HepG2 (cell line): ENCODE data around the gene KCNQ2. TPM values are rescaled to one million over a fixed set of nuclear protein-coding genes. Genes with fewer than 3 reads are reported as not detected.

Experiments
- ATAC-seq: fragments of 200-7000 bp; cut with Tn5 transposase; 3 replicates; pipeline ENCODE4 v1.9.1; 2020; ENCODE audit warnings: mild to moderate bottlenecking, moderate library complexity
- BruUV-seq: library from RNA; stranded (reverse); fragments of 400-500 nt; replicated peaks from 2 replicates; lab custom pipeline; 2021; lab: Mats Ljungman, UMichigan
- CTCF ChIA-PET: fragments of 300-600 bp; formaldehyde crosslinking; extraction: SDS; loops from one replicate; lab custom pipeline; 2021; ENCODE audit warnings: low total read pairs, inconsistent platforms, low intra/inter-chr PET ratio; lab: Yijun Ruan, JAX
- POLR2A ChIA-PET: fragments of 350-600 bp; sonication (Branson Sonifier 250); formaldehyde crosslinking; loops from one replicate; lab custom pipeline; 2020; ENCODE audit warnings: antibody characterized with exemption, inconsistent platforms; lab: Yijun Ruan, JAX
- DNase-seq: peaks from one replicate; pipeline ENCODE4 v3.0.0-alpha.2; 2015; ENCODE audit warnings: low spot score
- FAIRE-seq: peaks from 3 replicates; lab custom pipeline; 2011; peaks lifted over from hg19 to GRCh38; lab: Jason Lieb, UNC
- H2AFZ ChIP-seq: one replicate; pipeline ENCODE4 v1.6.1; 2011; ENCODE audit warnings: low read length, inconsistent platforms
- H3K27ac ChIP-seq: fragments of 300-600 bp; 3 replicates; pipeline ENCODE4 v1.8.0; 2011; ENCODE audit warnings: mixed run types, mild to moderate bottlenecking, mixed read lengths, low read length, inconsistent platforms; ENCODE audit not compliant: insufficient read depth; ENCODE audit errors: extremely low read length
- H3K27me3 ChIP-seq, 2 experiments: fragments of 200-600 bp in 1 of 2; 2 replicates in 1 of 2; 3 replicates in 1 of 2; pipeline versions ENCODE4 v1.6.0 to v1.8.0; 2011; ENCODE audit warnings: low read length in 2 of 2, mild to moderate bottlenecking in 2 of 2, moderate library complexity in 2 of 2, inconsistent platforms in 1 of 2; ENCODE audit not compliant: insufficient read depth in 2 of 2, control insufficient read depth in 1 of 2
- H3K36me3 ChIP-seq, 2 experiments: fragments of 200-600 bp in 1 of 2; replicated peaks in 1 of 2; 2 replicates in 1 of 2; 3 replicates in 1 of 2; pipeline versions ENCODE4 v1.5.1 to v1.8.0; 2011; ENCODE audit warnings: low read length in 2 of 2, inconsistent platforms in 1 of 2; ENCODE audit not compliant: insufficient read depth in 2 of 2, control insufficient read depth in 1 of 2
- H3K4me1 ChIP-seq: 2 replicates; pipeline ENCODE4 v1.5.1; 2012; ENCODE audit warnings: low read length, inconsistent platforms; ENCODE audit not compliant: insufficient read depth
- H3K4me2 ChIP-seq: 2 replicates; pipeline ENCODE4 v1.6.0; 2011; ENCODE audit warnings: low read depth, low read length, inconsistent platforms
- H3K4me3 ChIP-seq, 3 experiments: fragments of 200-600 bp in 1 of 3; sonication (generic), shearing (Covaris generic) in 1 of 3; replicated peaks in 1 of 3; 2 replicates each; pipeline ENCODE4 v1.5.1; 2011 to 2016; ENCODE audit warnings: low read length in 3 of 3, inconsistent platforms in 2 of 3, low read depth in 2 of 3, mild to moderate bottlenecking in 2 of 3, control low read depth in 1 of 3, mixed read lengths in 1 of 3; ENCODE audit not compliant: insufficient read depth in 1 of 3
- H3K79me2 ChIP-seq: one replicate; pipeline ENCODE4 v1.6.1; 2011; ENCODE audit warnings: low read length, inconsistent platforms; ENCODE audit not compliant: insufficient read depth
- H3K9ac ChIP-seq: 2 replicates; pipeline ENCODE4 v1.6.0; 2011; ENCODE audit warnings: mild to moderate bottlenecking, low read depth, low read length, inconsistent platforms; ENCODE audit not compliant: insufficient read depth
- H3K9me3 ChIP-seq: 2 replicates; pipeline ENCODE4 v1.5.1; 2012; ENCODE audit warnings: mild to moderate bottlenecking, low read length
- H4K20me1 ChIP-seq: 2 replicates; pipeline ENCODE4 v1.6.0; 2011; ENCODE audit warnings: inconsistent platforms, mild to moderate bottlenecking, low read length, moderate library complexity; ENCODE audit not compliant: insufficient read depth
- CREM ChIP-seq, 2 experiments: sonication (generic) in 1 of 2; formaldehyde crosslinking in 1 of 2; IDR thresholded peaks; 2 replicates each; pipeline versions ENCODE4 v1.4.0 to v1.6.1; 2016 to 2020; ENCODE audit warnings: antibody characterized with exemption in 1 of 2, mild to moderate bottlenecking in 1 of 2, missing genetic modification reagents in 1 of 2
- ZKSCAN5 ChIP-seq: sonication (generic); formaldehyde crosslinking; IDR thresholded peaks from 2 replicates; pipeline ENCODE4 v1.5.1; 2020; ENCODE audit warnings: mild to moderate bottlenecking, missing genetic modification reagents
- ZNF225 ChIP-seq: sonication (generic); formaldehyde crosslinking; IDR thresholded peaks from 2 replicates; pipeline ENCODE4 v1.4.0; 2020; ENCODE audit warnings: mild to moderate bottlenecking, missing genetic modification reagents
- ZNF567 ChIP-seq: sonication (generic); formaldehyde crosslinking; IDR thresholded peaks from 2 replicates; pipeline ENCODE4 v1.8.1; 2023; ENCODE audit warnings: mild to moderate bottlenecking, missing genetic modification reagents, borderline replicate concordance
- ZNF776 ChIP-seq: sonication (generic); formaldehyde crosslinking; IDR thresholded peaks from 2 replicates; pipeline ENCODE4 v1.4.0; 2020; ENCODE audit warnings: mild to moderate bottlenecking, missing genetic modification reagents
- ZSCAN21 ChIP-seq: sonication (generic); formaldehyde crosslinking; IDR thresholded peaks from 2 replicates; pipeline ENCODE4 v1.8.0; 2022; ENCODE audit warnings: mild to moderate bottlenecking, missing genetic modification reagents, moderate library complexity, borderline replicate concordance
- WGBS: methylation state at CpG from one replicate; pipeline ENCODE4 v1.1.6; 2017; ENCODE audit warnings: low lambda C conversion rate; 5-methylcytosine and 5-hydroxymethylcytosine counted together
- in situ Hi-C: cut with HindIII; loops from 2 replicates; pipeline ENCODE4 v1.10.0; 2017; ENCODE audit warnings: low pct_unique_long_range_greater_than_20kb; ENCODE audit not compliant: extremely low pct_ligation_motif_present
- intact Hi-C: fragments of 100-400 bp; cut with micrococcal nuclease; formaldehyde crosslinking; loops from one replicate; pipeline ENCODE4 v1.10.0; 2022; ENCODE audit not compliant: unreplicated experiment
- polyA plus RNA-seq, 8 experiments: library from polyadenylated mRNA; depleted of rRNA in 3 of 8; stranded (reverse) in 7 of 8; unstranded in 1 of 8; fragments of >200 nt; fragmentation: Illumina TruSeq in 4 of 8; extraction: Trizol in 4 of 8; gene quantifications; 2 replicates each; pipeline versions ENCODE4 v1.2.1 to v1.2.3, GENCODE V29; 2011 to 2016; ENCODE audit warnings: low read depth in 4 of 8, missing spikeins in 1 of 8, mixed read lengths in 1 of 8; ENCODE audit not compliant: insufficient read depth in 1 of 8
- total RNA-seq, 5 experiments: library from RNA; depleted of rRNA; stranded (reverse); fragments of >200 nt; fragmentation: Illumina TruSeq; extraction: Trizol; gene quantifications; 2 replicates each; pipeline ENCODE4 v1.2.3, GENCODE V29; 2016; ENCODE audit warnings: low read depth in 1 of 5
- TF ChIP-seq, protein P1 (sequence below): fragments of 450-650 bp; IDR thresholded peaks from 2 replicates; pipeline ENCODE4 v1.6.1; 2016
- TF ChIP-seq, protein P2 (sequence below): IDR thresholded peaks from 2 replicates; pipeline ENCODE4 v1.6.1; 2016; ENCODE audit warnings: low read depth, borderline replicate concordance

KCNQ2 gene
- total and polyA plus RNA-seq, 2 of the 13 experiments (the other 11 are each of a cell fraction or from before 2014, with no cell fraction given), result not detected

- peaks cover 16 to 38% of the 10 kb centered on the region in 2 experiments for H3K27me3 ChIP-seq
- 28% methylated on average over 18 of the region's 26 CpGs for WGBS
- CTCF ChIA-PET, result no interaction called here
- intact Hi-C loops (no loop called here), in situ Hi-C loops (no loop called here)
- no peak overlapping the region for H3K4me2 ChIP-seq
- no peak for ATAC-seq
- H3K9ac ChIP-seq, result no peak overlapping the region
- H3K4me3 ChIP-seq, result no peak overlapping the region
- POLR2A ChIA-PET, result no interaction called here
- no peaks in the 10 kb centered on the region; the same call in 1 of the 2 replicates for H4K20me1 ChIP-seq
- TF ChIP-seq ZNF776 (CRISPR knock-in tag) (0 out of 2 replicates have a peak, but pooled peaks have one; percentile 23), ZSCAN21 (CRISPR knock-in tag) (no peak)
- TF ChIP-seq, all 625 proteins: peak for 1
- H3K9me3 ChIP-seq, result no peaks in the 10 kb centered on the region
- peaks cover 13% of the 10 kb centered on the region for H3K4me1 ChIP-seq
- H3K79me2 ChIP-seq, result no peaks in the 10 kb centered on the region
- FAIRE-seq (no peak), DNase-seq (no peak)
- BruUV-seq, result no TSS peak
- no peak overlapping the region for H3K27ac ChIP-seq
- no peaks in the 10 kb centered on the region; a peak in 1 of 5 replicates for H3K36me3 ChIP-seq
- H2AFZ ChIP-seq, result no peak overlapping the region
These were observed 114.2 kb downstream of the KCNQ2 start for GRCh38 chr20:63357921-63358905.

DNA sequence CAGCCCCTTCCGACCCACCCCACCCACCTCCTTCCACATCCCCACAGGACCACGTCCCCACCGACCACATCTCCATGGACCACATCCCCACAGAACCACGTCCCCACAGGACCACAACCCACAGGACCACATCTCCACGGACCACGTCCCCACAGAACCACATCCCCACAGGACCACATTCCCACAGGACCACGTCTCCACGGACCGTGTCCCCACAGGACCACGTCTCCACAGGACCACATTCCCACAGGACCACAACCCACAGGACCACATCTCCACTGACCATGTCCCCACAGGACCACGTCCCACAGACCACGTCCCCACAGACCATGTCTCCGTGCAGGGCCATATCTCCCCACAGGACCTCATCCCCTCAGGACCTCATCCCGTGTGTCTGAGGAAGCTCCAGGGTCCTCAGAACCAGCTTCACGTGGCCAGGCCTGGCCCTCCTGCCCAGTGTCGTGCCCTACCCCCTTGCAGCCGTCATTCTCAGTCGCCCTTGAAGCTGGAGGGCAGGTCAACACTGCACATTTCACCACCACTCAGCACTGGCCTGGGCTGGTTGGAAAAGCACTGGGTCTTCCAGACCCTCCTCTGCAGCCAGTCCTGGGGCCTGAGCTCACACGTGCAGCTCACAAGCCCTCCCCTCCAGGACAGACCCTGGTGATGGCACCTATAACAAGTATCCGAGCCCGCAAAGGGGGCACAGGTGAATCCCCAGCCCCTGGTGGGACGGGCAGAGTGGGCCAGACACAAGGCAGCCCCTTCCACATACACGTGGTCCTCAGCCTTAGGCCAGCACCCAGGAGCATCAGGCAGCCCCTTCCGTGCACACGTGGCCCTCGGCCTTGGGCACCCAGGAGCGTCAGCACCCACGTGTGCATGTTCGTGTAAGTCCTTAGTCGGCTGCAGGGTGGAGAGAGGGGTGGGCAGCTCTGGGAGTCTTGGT, 115.2 kb downstream of the KCNQ2 start:
- Histone ChIP-seq H3K4me3 (no peak overlapping the region), H3K9ac (no peak overlapping the region), H3K4me1 (peaks cover 2% of the 10 kb centered on the region), H3K36me3 (no peaks in the 10 kb centered on the region), H3K9me3 (no peaks in the 10 kb centered on the region), H3K79me2 (no peaks in the 10 kb centered on the region), H3K27me3 (peaks cover 16 to 29% of the 10 kb centered on the region in 2 experiments), H2AFZ (no peak overlapping the region), H4K20me1 (no peaks in the 10 kb centered on the region; the same call in 1 of the 2 replicates), H3K27ac (no peak overlapping the region), H3K4me2 (no peak overlapping the region)
- in situ Hi-C loops (no loop called here), intact Hi-C loops (no loop called here)
- 18% methylated on average over 28 of the region's 30 CpGs for WGBS
- BruUV-seq, result no TSS peak
- ChIA-PET POLR2A (no interaction called here), CTCF (no interaction called here)
- FAIRE-seq, result no peak
- no peak for DNase-seq
- TF ChIP-seq ZNF567 (CRISPR knock-in tag), result no peak
- TF ChIP-seq CREM (IDR thresholded peaks at IDR 0.05), result no peak
- no peak for TF ChIP-seq CREM (CRISPR knock-in tag; IDR thresholded peaks at IDR 0.05)
- TF ChIP-seq ZNF225, result no peak
- TF ChIP-seq, protein P1, sequence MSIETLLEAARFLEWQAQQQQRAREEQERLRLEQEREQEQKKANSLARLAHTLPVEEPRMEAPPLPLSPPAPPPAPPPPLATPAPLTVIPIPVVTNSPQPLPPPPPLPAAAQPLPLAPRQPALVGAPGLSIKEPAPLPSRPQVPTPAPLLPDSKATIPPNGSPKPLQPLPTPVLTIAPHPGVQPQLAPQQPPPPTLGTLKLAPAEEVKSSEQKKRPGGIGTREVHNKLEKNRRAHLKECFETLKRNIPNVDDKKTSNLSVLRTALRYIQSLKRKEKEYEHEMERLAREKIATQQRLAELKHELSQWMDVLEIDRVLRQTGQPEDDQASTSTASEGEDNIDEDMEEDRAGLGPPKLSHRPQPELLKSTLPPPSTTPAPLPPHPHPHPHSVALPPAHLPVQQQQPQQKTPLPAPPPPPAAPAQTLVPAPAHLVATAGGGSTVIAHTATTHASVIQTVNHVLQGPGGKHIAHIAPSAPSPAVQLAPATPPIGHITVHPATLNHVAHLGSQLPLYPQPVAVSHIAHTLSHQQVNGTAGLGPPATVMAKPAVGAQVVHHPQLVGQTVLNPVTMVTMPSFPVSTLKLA, result peak; percentile 99
- TF ChIP-seq, protein P2, sequence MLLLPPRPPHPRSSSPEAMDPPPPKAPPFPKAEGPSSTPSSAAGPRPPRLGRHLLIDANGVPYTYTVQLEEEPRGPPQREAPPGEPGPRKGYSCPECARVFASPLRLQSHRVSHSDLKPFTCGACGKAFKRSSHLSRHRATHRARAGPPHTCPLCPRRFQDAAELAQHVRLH (CRISPR knock-in tag), result no peak
- TF ChIP-seq ZKSCAN5 (CRISPR knock-in tag), result no peak
- no peak for ATAC-seq
